Stimulated activated CD4-positive, alpha-beta T cell treated with anti-CD3 and anti-CD28 coated beads, Interleukin-4, amount 100 ng/mL, for 1 hour (primary cell): ENCODE data around the gene RNU6-7.

Experiments used
- DNase-seq: peaks from one replicate; pipeline ENCODE4 v3.0.0-alpha.2; 2020

The RNU6-7 gene

DNA sequence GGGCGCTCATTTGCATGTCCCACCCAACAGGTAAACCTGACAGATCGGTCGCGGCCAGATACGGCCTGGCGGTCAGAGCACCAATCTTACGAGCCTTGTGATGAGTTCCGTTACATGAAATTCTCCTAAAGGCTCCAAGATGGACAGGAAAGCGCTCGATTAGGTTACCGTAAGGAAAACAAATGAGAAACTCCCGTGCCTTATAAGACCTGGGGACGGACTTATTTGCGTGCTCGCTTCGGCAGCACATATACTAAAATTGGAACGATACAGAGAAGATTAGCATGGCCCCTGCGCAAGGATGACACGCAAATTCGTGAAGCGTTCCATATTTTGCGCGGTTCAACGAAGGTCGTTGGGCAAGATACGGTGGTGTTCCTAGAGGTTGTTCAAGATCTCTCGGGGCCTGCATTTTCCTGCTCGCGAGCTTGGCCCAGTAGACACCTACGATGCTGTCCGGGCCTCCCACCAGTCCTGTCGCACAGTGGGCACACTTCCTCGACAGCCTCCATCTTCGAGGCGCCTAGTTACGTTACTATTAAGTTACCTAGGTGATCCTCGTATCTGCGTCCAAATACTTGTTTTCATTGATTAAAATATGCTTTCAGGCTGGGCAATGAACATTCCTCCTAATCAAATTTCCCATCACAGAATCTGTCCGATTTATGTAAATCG is at the start of gene RNU6-7:
Gene RNU6-7 (plus strand): TSS at position 230 of the 675 bp plus-strand sequence.
- DNase-seq: peak; percentile 20

DNA sequence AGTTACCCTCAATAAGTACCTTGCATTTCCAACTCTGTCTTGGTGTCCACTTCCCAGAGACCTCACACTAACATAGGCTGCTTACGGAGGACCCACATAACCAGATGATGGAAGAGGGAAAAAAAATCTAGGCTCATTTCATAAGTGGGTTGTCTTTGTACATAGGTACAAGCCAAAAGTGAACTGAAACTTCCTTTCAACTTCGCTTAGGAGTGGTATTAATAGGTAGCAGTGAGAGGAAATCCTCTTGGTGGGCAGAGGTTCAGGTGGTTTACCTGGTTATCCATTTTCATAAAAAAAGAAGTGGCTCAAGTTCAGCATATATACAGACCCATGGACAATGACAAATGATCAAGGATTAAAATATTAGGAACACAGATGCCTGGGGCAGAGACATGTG is 35.8 kb upstream of the RNU6-7 start:
- DNase-seq: no peak

DNA sequence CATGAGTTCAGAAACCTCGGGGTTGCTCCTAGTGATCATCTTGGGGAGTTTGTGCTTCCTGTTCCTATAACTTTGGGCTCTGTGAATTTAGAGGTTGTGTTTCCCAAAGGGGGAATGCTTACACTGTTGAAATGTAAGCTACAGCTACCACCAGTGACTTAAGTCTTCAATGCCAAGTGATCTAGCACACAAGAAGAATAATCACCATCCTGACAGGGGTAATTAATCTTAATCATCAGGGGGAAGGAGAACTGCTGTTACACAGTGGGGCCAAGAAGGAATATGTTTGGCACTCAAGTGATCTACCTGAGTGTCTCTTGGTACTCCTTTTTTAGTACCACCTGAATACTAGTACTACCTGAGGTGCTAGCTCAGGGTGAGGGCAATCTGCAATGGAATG is 34.9 kb upstream of the RNU6-7 start:
- DNase-seq: no peak

GRCh38 chr14:32167907-32168306 is 33.9 kb upstream of the RNU6-7 start:
- DNase-seq: no peak

- DNase-seq: no peak
Observed at GRCh38 chr14:32169191-32169590, 32.7 kb upstream of the RNU6-7 start.

DNA sequence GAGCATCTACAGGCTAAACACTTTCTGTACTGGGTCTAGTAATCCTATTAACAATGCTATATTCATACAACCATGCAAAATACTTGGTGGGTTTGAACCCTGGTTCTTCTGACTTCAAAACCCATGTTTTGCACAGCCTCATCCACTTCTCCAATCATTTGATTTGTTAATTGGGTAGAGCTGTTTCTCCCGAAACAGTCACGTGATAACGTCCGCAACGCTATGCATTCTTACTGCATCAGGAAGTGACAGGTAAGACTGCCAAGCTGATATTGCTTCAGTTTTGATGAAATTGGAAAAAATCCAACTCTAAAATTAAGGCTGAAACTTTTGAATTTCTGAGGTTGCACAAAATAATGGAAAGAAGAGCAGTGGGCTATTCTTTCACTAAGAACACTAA is 30.4 kb upstream of the RNU6-7 start:
- DNase-seq: no peak

- DNase-seq: no peak
Observed at GRCh38 chr14:32183151-32184058, 18.4 kb upstream of the RNU6-7 start.

GRCh38 chr14:32185097-32185496 is 16.7 kb upstream of the RNU6-7 start:
- DNase-seq: no peak

DNA sequence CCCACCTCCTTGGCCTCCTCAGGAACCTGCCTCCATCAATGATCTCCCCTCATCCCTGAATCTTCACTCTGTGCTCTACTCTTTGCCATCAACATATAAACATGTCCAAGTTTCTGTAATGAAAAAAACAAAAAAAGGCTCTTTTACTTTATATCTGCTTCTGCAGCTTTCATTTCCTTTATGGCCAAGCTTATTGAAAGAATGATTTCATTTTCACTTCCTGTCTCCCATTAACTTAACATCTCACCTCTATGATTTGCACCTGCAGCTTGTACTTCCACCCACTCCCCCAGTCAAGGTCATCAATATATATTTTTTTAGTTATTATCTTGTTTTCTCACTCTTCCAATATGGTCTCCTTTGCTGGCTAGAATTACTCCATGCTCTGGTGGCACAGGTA is 15.6 kb upstream of the RNU6-7 start:
- DNase-seq: no peak

GRCh38 chr14:32189811-32190210 is 12.0 kb upstream of the RNU6-7 start:
- no peak for DNase-seq

- no peak for DNase-seq
Observed at GRCh38 chr14:32190673-32191072, 11.2 kb upstream of the RNU6-7 start.

DNA sequence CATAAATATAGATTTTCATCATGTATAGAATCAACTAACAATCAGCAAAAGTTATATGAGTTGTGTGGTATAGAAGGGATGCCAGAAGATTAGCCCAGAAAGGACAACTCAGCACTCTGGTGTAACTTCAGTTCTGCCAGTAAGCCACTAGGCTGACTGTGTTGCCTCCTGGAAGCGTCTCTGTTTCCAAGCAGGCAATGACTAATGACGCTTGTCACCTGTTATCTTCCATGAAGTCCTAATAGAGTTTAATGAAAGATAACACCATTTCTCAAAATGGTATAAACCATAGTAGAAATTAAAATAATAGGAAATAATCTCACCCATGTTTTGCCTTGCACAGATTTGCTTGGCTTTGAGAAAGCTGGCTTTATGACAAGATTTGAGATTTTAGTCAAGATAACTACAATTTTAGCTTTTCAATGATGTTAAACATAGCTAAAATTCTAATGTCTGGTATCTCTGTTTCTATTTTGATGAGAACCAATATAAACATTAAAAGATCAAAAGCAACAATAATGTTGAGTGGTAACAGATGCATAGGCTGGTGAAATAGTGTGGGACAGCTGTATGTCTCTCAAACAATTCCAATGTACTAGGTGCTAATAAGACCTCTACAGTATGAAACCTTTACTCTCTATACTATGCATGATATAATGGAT is 9.0 kb upstream of the RNU6-7 start:
- DNase-seq: no peak

DNA sequence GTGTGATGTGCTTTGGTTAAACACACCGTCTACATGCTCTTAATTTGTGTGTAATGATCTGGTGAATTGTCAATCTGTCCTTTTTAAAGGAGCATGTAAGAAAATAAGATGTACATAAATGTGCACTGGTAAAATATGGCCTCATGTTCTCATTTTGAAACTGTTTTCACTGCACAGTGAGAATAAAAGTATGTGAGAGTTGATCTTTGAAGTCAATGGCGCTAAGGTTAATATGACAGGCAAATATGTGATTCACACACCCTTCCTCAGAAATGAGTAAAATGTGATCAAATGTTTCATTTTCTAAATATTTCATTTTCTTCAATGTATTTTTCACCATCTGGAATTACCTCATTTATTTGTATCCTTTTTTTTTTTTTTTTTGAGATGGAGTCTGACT is 8.3 kb upstream of the RNU6-7 start:
- no peak for DNase-seq

DNA sequence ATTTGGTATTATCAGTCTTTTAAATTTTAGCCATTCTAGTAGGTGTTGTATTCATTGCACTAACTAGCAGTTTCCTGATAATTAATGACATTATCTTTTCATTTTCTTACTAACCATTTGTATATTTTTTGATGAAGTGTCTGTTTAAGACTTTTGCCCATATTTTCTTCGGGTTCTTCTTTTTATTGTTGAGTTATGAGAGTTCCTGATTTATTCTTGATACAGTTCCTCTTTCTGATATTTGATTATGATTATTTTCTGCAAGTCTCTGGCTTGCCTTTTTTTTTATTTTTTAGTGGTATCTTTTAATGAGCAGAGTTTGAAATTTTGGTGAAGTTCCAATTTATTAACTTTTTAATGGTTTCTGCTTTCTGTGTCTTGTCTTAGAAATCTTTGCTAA is 6.2 kb upstream of the RNU6-7 start:
- no peak for DNase-seq

DNA sequence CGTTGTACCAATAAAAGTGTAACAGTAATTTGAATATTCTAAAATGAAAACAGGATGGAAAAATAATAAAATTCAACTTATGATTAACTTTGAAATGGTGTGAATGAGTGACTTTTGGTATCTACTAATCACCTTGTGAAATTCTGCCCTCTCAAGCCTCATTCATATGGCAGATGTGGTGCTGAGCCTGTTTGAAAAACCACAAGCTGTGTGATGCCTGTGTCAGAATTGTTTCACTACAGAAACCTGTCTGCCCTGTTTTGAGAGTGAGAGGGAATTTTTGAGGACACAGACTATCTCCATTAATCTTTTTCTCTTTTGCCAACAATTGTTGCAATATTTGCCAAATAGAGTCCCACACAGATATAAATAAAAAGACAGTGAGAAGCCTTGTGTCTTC is 3.9 kb upstream of the RNU6-7 start:
- no peak for DNase-seq

- no peak for DNase-seq
Observed at GRCh38 chr14:32200368-32201192, 1.3 kb upstream of the RNU6-7 start.

DNA sequence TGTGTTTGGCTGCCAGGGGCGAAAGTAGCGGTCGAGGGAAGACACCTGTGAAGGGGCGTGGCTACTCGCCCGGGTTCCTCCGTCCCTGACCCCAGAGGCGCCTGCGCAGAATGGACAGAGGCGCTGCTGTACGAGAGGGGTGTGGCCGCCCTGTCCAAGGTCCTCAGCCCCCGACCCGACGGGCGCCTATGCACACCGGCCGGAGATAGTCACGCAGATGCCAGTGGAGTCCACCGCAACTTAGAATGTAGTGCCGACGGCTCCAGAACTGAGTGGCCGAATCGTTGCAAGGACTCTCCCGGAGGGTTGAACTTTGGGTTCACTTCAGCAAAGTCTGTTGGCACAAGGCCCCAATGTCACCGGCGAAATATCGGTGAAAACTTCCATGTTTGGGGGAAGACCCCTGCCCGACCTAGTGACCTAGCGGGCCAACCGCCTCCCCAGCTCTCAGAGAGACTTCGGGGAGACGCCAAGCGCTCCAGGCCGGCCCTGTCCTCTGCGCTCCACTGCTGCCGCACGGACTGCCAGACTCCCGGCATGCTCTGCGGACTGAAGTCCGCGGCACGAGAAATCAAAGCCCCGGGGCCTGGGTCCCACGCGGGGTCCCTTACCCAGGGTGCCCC is 541 bp upstream of the RNU6-7 start:
- peak; percentile 79 for DNase-seq

GRCh38 chr14:32202491-32202997 is 699 bp downstream of the RNU6-7 start:
- DNase-seq: no peak

- DNase-seq: peak; percentile 87
Observed at GRCh38 chr14:32202998-32203882, 1.4 kb downstream of the RNU6-7 start, which contains the start of gene RNU6-8. RNU6-8 (minus strand) TSS chr14:32203269.

DNA sequence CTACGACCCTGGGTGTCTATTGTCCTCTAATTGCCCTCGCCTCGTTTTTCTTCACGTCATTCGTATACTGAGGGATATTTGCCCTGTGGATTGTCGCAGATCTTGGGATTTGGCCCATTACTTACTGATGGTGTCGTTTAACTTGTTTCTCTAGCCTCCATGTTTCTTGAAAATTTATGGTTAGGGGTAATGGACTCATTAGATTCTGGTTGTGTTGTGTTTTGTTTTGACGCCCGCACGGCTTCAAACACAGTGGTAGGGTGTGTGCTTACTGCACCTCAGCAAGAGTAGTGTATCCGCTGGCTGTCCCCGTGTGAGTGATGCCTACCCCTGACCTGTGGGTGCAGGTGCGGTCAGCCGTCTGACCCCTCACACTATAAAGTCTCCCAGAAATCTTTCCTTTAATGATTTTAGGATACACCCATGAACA is 2.1 kb downstream of the RNU6-7 start:
- peak; percentile 9 for DNase-seq

DNA sequence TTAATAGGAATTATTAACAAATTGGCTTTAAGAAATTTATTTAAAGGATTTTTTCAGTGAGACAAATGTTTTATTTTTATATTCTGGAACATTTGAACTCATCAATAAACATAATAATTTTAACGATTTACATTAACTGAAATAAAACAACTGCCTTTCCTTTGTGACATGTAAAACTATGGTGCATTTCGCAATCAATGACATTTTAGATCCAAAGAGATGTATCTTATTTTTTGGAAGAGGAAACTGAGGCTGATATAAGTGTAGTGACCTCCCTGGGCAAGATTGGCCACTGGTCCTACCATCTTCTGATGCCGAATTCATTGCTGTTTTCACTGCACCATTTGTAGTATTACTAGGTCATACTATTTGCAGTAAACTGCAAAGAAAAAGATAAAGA is 3.7 kb downstream of the RNU6-7 start:
- no peak for DNase-seq
